Lower leg skin (tissue), 4 donors: Measurements from ENCODE around the gene SMG7. TPM values are rescaled to one million over a fixed set of nuclear protein-coding genes. Genes with fewer than 3 reads are reported as not detected.

Source experiments
- DNase-seq, 2 donors: peaks; one replicate each; pipeline ENCODE4 v3.0.0-alpha.2; 2019; ENCODE audit warnings: low spot score in 2 of 2
- H3K4me3 ChIP-seq: fragments of 200-600 bp; sonication (generic); 2 replicates; pipeline ENCODE4 v1.5.1; 2017; ENCODE audit warnings: mild to moderate bottlenecking, low read depth; ENCODE audit not compliant: poor library complexity, severe bottlenecking
- CTCF ChIP-seq, 3 donors: fragments of 450-650 bp; IDR thresholded peaks; one replicate each; pipeline ENCODE4 v1.5.1; 2016; ENCODE audit warnings: antibody characterized with exemption in 3 of 3, mild to moderate bottlenecking in 3 of 3, moderate library complexity in 2 of 3
- POLR2A ChIP-seq, 2 donors: fragments of 450-650 bp; IDR thresholded peaks; one replicate each; pipeline ENCODE4 v1.6.1; 2016 to 2017; ENCODE audit warnings: antibody characterized with exemption in 2 of 2, mild to moderate bottlenecking in 1 of 2, moderate library complexity in 1 of 2
- WGBS, 2 donors: methylation state at CpG; one replicate each; pipeline ENCODE4 v1.1.5; 2018; 5-methylcytosine and 5-hydroxymethylcytosine counted together
- intact Hi-C: fragments of 100-400 bp; cut with DNase I; formaldehyde crosslinking; loops from one replicate; pipeline ENCODE4 v1.15.0; 2023; ENCODE audit warnings: low total_unique reads
- total RNA-seq, 4 donors: library from RNA; depleted of rRNA; stranded (reverse); fragments of >200 nt; gene quantifications; one replicate each; pipeline ENCODE4 v1.1.0, GENCODE V29; 2016

The SMG7 gene
- total RNA-seq, 4 donors from 2014 or later = 34.8 to 57.9 (median 42.6) TPM

GRCh38 chr1:183566026-183566425 lies 93.7 kb downstream of the SMG7 start:
- intact Hi-C loops = no loop called here
- H3K4me3 ChIP-seq = no peak overlapping the region
- 92 to 95% methylated on average over 2 of the region's 2 CpGs for WGBS, 2 donors

GRCh38 chr1:183567584-183567983 lies 95.3 kb downstream of the SMG7 start:
- WGBS, 2 donors = 61 to 65% methylated on average over 5 of the region's 5 CpGs
- intact Hi-C loops = no loop called here
- no peak for DNase-seq
- no peak overlapping the region for H3K4me3 ChIP-seq
- no peak for TF ChIP-seq CTCF (IDR thresholded peaks at IDR 0.05)
- TF ChIP-seq POLR2A (IDR thresholded peaks at IDR 0.05) = no peak

More at GRCh38 chr1:183566026-183566425, 93.7 kb downstream of the SMG7 start:
- TF ChIP-seq POLR2A (IDR thresholded peaks at IDR 0.05) = no peak
- no peak for DNase-seq

- H3K4me3 ChIP-seq = no peak overlapping the region
- intact Hi-C loops = no loop called here
- DNase-seq = no peak
- 73 to 83% methylated on average over 12 of the region's 12 CpGs for WGBS, 2 donors
- no peak for TF ChIP-seq CTCF (IDR thresholded peaks at IDR 0.05)
- no peak for TF ChIP-seq POLR2A (IDR thresholded peaks at IDR 0.05)
Observed at GRCh38 chr1:183568176-183569021, 96.1 kb downstream of the SMG7 start.

- peak in 1 of 2 donors; percentile 3 for DNase-seq
- no peak overlapping the region for H3K4me3 ChIP-seq
- TF ChIP-seq POLR2A (IDR thresholded peaks at IDR 0.05) = no peak
- no peak for TF ChIP-seq CTCF (IDR thresholded peaks at IDR 0.05)
- 82% methylated on average over 4 of the region's 4 CpGs for WGBS, 2 donors
- intact Hi-C loops = no loop called here
Observed at GRCh38 chr1:183569141-183569540, 96.8 kb downstream of the SMG7 start.

GRCh38 chr1:183569801-183570200 lies 97.5 kb downstream of the SMG7 start:
- peak in 1 of 2 donors; percentile 53 for DNase-seq
- TF ChIP-seq POLR2A (IDR thresholded peaks at IDR 0.05) (no peak), CTCF (IDR thresholded peaks at IDR 0.05) (no peak)
- WGBS, 2 donors = 92 to 97% methylated on average over 3 of the region's 3 CpGs
- intact Hi-C loops = no loop called here
- H3K4me3 ChIP-seq = no peak overlapping the region

- intact Hi-C loops = no loop called here
- WGBS, 2 donors = 83 to 91% methylated on average over 4 of the region's 4 CpGs
- H3K4me3 ChIP-seq = no peak overlapping the region
- TF ChIP-seq POLR2A (IDR thresholded peaks at IDR 0.05) = no peak
- peak in 1 of 2 donors; percentile 39 for DNase-seq
Observed at GRCh38 chr1:183570451-183570850, 98.2 kb downstream of the SMG7 start.
